Activated CD8-positive, alpha-beta T cell treated with anti-CD3 and anti-CD28 coated beads for 36 hours (primary cell): ENCODE data around the gene TRIML1. TPM values are rescaled to one million over a fixed set of nuclear protein-coding genes. Genes with fewer than 3 reads are reported as not detected.

Experiments
- ATAC-seq: fragments of 200-7000 bp; cut with Tn5 transposase; one replicate; pipeline ENCODE4 v1.10.0; 2021; ENCODE audit warnings: mild to moderate bottlenecking, moderate library complexity
- CTCF ChIA-PET: fragments of 350-600 bp; sonication (Branson Sonifier 250); formaldehyde crosslinking; loops from one replicate; lab custom pipeline; 2021; ENCODE audit warnings: antibody characterized with exemption; lab: Charles Lee
- POLR2A ChIA-PET: fragments of 350-600 bp; sonication (Branson Sonifier 250); formaldehyde crosslinking; loops from one replicate; lab custom pipeline; 2021; ENCODE audit warnings: antibody characterized with exemption; lab: Charles Lee
- DNase-seq: peaks from one replicate; pipeline ENCODE4 v3.0.0-alpha.2; 2020
- H3K27ac Mint-ChIP-seq: one replicate; pipeline ENCODE4 v1.8.0; 2021; ENCODE audit warnings: mild to moderate bottlenecking, mixed read lengths
- H3K27me3 Mint-ChIP-seq: one replicate; pipeline ENCODE4 v1.8.0; 2021; ENCODE audit warnings: mixed read lengths
- H3K36me3 Mint-ChIP-seq: one replicate; pipeline ENCODE4 v1.8.0; 2021; ENCODE audit warnings: low read depth, mixed read lengths
- H3K4me1 Mint-ChIP-seq: one replicate; pipeline ENCODE4 v1.8.0; 2021; ENCODE audit warnings: low read depth, mixed read lengths
- H3K4me3 Mint-ChIP-seq: one replicate; pipeline ENCODE4 v1.8.0; 2021; ENCODE audit warnings: mild to moderate bottlenecking, moderate library complexity, mixed read lengths
- H3K9me3 Mint-ChIP-seq: one replicate; pipeline ENCODE4 v1.8.0; 2021; ENCODE audit warnings: mixed read lengths
- intact Hi-C: fragments of 100-400 bp; cut with micrococcal nuclease; formaldehyde crosslinking; loops from one replicate; pipeline ENCODE4 v1.10.0; 2022
- total RNA-seq, 2 experiments: library from RNA; stranded (reverse); gene quantifications; one replicate each; pipeline ENCODE4 v1.2.3, GENCODE V29; 2021
- TF ChIP-seq, protein P1 (sequence below): fragments of 200-600 bp; IDR thresholded peaks from one replicate; pipeline ENCODE4 v1.8.0; 2022; ENCODE audit warnings: antibody characterized with exemption, mild to moderate bottlenecking

TRIML1 gene
- total RNA-seq, 2 experiments from 2014 or later: not detected

GRCh38 chr4:188195389-188195985 lies 56.2 kb downstream of the TRIML1 start:
- CTCF ChIA-PET: no interaction called here
- ATAC-seq (no peak), DNase-seq (no peak)
- TF ChIP-seq, protein P1, sequence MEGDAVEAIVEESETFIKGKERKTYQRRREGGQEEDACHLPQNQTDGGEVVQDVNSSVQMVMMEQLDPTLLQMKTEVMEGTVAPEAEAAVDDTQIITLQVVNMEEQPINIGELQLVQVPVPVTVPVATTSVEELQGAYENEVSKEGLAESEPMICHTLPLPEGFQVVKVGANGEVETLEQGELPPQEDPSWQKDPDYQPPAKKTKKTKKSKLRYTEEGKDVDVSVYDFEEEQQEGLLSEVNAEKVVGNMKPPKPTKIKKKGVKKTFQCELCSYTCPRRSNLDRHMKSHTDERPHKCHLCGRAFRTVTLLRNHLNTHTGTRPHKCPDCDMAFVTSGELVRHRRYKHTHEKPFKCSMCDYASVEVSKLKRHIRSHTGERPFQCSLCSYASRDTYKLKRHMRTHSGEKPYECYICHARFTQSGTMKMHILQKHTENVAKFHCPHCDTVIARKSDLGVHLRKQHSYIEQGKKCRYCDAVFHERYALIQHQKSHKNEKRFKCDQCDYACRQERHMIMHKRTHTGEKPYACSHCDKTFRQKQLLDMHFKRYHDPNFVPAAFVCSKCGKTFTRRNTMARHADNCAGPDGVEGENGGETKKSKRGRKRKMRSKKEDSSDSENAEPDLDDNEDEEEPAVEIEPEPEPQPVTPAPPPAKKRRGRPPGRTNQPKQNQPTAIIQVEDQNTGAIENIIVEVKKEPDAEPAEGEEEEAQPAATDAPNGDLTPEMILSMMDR: no peak
- POLR2A ChIA-PET: no interaction called here
- Mint-ChIP-seq H3K4me1 (no peaks in the 10 kb centered on the region), H3K4me3 (no peak overlapping the region), H3K27me3 (no peaks in the 10 kb centered on the region), H3K36me3 (no peaks in the 10 kb centered on the region), H3K9me3 (peaks cover 13% of the 10 kb centered on the region), H3K27ac (no peak overlapping the region)
- intact Hi-C loops: no loop called here

DNA sequence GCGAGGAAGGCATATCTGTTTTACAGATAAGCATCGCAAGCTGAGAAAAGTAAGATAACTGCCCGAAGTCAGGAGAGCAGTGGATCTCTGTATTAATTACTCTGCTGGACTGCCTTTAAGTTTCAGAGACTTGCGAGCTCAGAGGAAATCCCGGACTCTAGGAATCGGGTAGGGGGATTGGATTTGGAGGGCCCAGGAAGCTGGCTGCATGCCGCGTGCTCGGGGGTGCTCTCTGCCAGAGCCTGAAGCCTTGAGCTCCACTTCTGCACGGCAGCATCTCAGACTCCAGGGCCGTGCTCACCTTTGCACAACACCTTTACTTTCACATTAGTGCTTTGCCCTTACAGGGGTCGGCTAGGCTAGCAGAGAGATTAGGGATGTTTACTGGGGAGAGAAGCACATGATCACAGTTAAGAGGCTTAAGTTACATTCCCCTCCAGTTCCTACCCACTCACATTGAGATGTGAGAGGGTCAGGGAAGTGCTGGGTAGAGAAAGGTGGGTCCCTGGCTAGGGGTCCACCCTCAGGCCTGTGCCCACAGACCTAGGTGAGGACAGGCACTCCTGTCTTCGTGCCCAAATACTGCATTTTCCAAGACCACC lies 57.0 kb downstream of the TRIML1 start:
- H3K4me1 Mint-ChIP-seq: no peaks in the 10 kb centered on the region
- ChIA-PET POLR2A (no interaction called here), CTCF (no interaction called here)
- intact Hi-C loops: no loop called here
- no peaks in the 10 kb centered on the region for H3K36me3 Mint-ChIP-seq
- H3K4me3 Mint-ChIP-seq: no peak overlapping the region
- ATAC-seq: no peak
- DNase-seq: no peak
- no peak overlapping the region for H3K27ac Mint-ChIP-seq
- TF ChIP-seq, protein P1: no peak
- H3K27me3 Mint-ChIP-seq: no peaks in the 10 kb centered on the region
- H3K9me3 Mint-ChIP-seq: peaks cover 13% of the 10 kb centered on the region

Other genes starting within 250 kb of the TRIML1 start
- gene ZFP42, start 143.7 kb upstream of the TRIML1 start, total RNA-seq: not detected
- gene TRIML2, start 29.8 kb upstream of the TRIML1 start, total RNA-seq: not detected